ENCODE data around the gene RASGRP4.
"Not testable (repeated sequence)": the region's sequence is repeated elsewhere in the genome, so short reads cannot be mapped to it uniquely, and the experiment has no call there.

The RASGRP4 gene

DNA sequence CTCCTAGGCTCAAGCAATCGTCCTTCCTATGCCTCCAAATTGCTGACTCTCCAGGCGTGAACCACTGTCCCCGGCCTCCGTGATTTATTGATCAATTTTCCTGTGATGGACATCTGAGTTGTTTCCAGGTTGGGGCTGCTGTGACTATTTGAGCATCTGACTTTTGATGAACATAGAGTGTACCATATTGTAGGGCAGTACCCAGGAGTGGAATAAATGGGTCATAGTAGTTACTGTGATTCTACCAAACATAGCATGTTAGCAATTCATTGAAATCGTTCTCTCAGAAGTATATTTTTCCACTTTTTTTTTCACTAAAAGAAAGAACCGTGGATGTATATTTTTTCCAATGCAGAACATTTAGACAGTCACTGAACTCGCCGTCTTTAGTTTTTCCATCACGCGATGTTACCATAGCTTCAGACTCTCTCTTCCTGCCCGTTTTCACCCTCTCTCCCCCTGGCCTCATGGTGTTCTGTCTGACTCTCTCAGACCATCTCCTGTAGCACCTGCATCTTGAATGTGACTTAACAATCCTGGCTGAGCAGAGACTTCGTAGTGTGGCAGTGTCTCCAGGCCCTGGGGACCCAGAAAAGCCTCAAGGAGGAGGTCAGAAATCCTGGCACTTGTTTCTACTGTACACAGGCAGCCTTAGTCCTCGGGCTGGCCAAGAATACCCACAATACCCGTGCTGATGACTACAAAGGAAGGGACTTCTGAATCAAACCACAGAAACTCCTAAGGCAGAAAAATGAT lies 3.2 kb upstream of the RASGRP4 start:
- H3K36me3 ChIP-seq (ENCODE audit: insufficient read depth, low read length), result no peaks in the 10 kb centered on the region
- no peaks in the 10 kb centered on the region for H3K9me2 ChIP-seq (replicated peaks; ENCODE audit: low read depth, low read length)
- no peaks in the 10 kb centered on the region for H3K9me3 ChIP-seq (ENCODE audit: insufficient read depth, low read depth, low read length)
- H3K27me3 ChIP-seq (ENCODE audit: insufficient read depth, low read length, poor library complexity, severe bottlenecking), result no peaks in the 10 kb centered on the region
- no peak overlapping the region for H2AFZ ChIP-seq (ENCODE audit: low read length)
- no peak for TF ChIP-seq EZH2phosphoT487 (IDR thresholded peaks at IDR 0.05; ENCODE audit: borderline replicate concordance)
- TF ChIP-seq, protein P1, sequence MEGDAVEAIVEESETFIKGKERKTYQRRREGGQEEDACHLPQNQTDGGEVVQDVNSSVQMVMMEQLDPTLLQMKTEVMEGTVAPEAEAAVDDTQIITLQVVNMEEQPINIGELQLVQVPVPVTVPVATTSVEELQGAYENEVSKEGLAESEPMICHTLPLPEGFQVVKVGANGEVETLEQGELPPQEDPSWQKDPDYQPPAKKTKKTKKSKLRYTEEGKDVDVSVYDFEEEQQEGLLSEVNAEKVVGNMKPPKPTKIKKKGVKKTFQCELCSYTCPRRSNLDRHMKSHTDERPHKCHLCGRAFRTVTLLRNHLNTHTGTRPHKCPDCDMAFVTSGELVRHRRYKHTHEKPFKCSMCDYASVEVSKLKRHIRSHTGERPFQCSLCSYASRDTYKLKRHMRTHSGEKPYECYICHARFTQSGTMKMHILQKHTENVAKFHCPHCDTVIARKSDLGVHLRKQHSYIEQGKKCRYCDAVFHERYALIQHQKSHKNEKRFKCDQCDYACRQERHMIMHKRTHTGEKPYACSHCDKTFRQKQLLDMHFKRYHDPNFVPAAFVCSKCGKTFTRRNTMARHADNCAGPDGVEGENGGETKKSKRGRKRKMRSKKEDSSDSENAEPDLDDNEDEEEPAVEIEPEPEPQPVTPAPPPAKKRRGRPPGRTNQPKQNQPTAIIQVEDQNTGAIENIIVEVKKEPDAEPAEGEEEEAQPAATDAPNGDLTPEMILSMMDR (conservative IDR thresholded peaks at IDR 0.05; ENCODE audit: low read length), result no peak
- H3K9ac ChIP-seq (ENCODE audit: low read depth, low read length, poor library complexity, severe bottlenecking), result no peak overlapping the region
- H4K20me1 ChIP-seq (ENCODE audit: insufficient read depth, low read length, poor library complexity, severe bottlenecking), result no peaks in the 10 kb centered on the region
- peaks cover 19% of the 10 kb centered on the region for H3K4me1 ChIP-seq (ENCODE audit: insufficient read depth, low read length, poor library complexity, severe bottlenecking)
- H3K4me3 ChIP-seq (ENCODE audit: low read length, poor library complexity, severe bottlenecking), result no peak overlapping the region
- H3K4me2 ChIP-seq (ENCODE audit: low read depth, low read length, poor library complexity, severe bottlenecking), result no peak overlapping the region
- no peaks in the 10 kb centered on the region for H3F3A ChIP-seq (ENCODE audit: low read depth)
- H3K79me2 ChIP-seq (ENCODE audit: insufficient read depth, low read length), result no peaks in the 10 kb centered on the region

DNA sequence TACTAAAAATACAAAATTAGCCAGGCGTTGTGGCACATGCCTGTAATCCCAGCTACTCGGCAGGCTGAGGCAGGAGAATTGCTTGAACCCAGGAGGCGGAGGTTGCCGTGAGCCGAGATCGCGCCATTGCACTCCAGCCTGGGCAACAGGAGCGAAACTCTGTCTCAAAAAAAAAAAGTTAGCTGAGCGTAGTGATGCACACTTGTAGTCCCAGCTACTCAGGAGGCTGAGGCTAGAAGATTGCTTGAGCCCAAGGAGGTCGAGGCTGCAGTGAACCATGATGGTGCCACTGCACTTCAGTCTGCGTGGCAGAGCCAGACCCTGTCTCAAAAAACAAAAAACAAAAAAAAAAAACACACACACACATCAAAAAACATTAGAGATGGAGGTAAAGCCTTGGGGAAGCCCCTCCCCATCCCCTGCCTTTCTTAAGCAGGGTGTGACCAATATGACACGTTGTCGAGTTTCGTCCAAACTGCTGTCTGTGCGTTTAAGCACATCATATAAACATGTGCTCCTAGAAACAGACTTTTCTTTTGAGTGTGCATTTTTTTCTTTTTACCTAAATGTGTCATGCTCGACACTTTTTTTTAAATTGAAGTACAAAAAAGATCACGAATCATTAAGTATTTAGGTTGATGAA lies 1.1 kb upstream of the RASGRP4 start:
- not testable (repeated sequence) for H3K9ac ChIP-seq (ENCODE audit: low read depth, low read length, poor library complexity, severe bottlenecking); H2AFZ ChIP-seq (ENCODE audit: low read length); H4K20me1 ChIP-seq (ENCODE audit: insufficient read depth, low read length, poor library complexity, severe bottlenecking); H3K36me3 ChIP-seq (ENCODE audit: insufficient read depth, low read length); H3K4me2 ChIP-seq (ENCODE audit: low read depth, low read length, poor library complexity, severe bottlenecking); H3K4me3 ChIP-seq (ENCODE audit: low read length, poor library complexity, severe bottlenecking); H3F3A ChIP-seq (ENCODE audit: low read depth); H3K9me2 ChIP-seq (replicated peaks; ENCODE audit: low read depth, low read length); H3K79me2 ChIP-seq (ENCODE audit: insufficient read depth, low read length); H3K27me3 ChIP-seq (ENCODE audit: insufficient read depth, low read length, poor library complexity, severe bottlenecking); H3K9me3 ChIP-seq (ENCODE audit: insufficient read depth, low read depth, low read length)
- peaks cover 19% of the 10 kb centered on the region for H3K4me1 ChIP-seq (ENCODE audit: insufficient read depth, low read length, poor library complexity, severe bottlenecking)

DNA sequence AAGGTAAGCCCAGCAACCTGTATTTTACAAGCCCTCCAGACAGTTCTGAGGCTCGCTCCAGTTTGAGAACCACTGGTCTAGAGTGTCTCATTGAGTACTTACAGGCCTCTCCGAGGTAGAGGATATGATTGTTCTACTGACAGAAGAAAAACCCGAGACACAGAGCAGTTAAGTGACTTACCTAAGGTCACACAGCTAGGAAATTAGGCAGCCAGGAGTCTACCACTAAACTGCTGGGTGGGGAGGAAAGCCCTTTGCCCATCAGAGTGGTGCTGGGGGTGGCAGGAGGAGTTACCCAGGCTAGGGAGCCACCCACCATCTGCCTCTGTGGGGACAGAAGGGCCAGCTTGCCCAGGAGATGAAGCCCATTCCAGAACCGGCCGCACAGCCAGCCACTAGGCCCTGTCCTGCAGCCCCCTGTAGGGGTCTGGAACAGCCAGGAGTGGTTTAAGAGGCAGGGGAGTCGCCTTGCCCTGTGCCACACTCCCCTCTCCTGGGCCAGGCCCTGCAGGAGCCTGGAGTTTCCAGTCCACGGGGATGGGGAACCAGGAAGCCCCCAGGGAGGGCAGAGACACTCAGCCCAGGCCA lies 703 bp downstream of the RASGRP4 start:
- H3K9ac ChIP-seq (ENCODE audit: low read depth, low read length, poor library complexity, severe bottlenecking), result peak overlapping the region; percentile 68
- no peaks in the 10 kb centered on the region for H3K36me3 ChIP-seq (ENCODE audit: insufficient read depth, low read length)
- peak overlapping the region; percentile 82 for H3K4me2 ChIP-seq (ENCODE audit: low read depth, low read length, poor library complexity, severe bottlenecking)
- no peaks in the 10 kb centered on the region for H4K20me1 ChIP-seq (ENCODE audit: insufficient read depth, low read length, poor library complexity, severe bottlenecking)
- no peaks in the 10 kb centered on the region for H3F3A ChIP-seq (ENCODE audit: low read depth)
- no peaks in the 10 kb centered on the region for H3K9me3 ChIP-seq (ENCODE audit: insufficient read depth, low read depth, low read length)
- no peaks in the 10 kb centered on the region for H3K27me3 ChIP-seq (ENCODE audit: insufficient read depth, low read length, poor library complexity, severe bottlenecking)
- H3K79me2 ChIP-seq (ENCODE audit: insufficient read depth, low read length), result no peaks in the 10 kb centered on the region
- H3K4me1 ChIP-seq (ENCODE audit: insufficient read depth, low read length, poor library complexity, severe bottlenecking), result peaks cover 19% of the 10 kb centered on the region
- peak overlapping the region; percentile 69 for H3K4me3 ChIP-seq (ENCODE audit: low read length, poor library complexity, severe bottlenecking)
- TF ChIP-seq, protein P1 (conservative IDR thresholded peaks at IDR 0.05; ENCODE audit: low read length), result no peak
- no peak for TF ChIP-seq EZH2phosphoT487 (IDR thresholded peaks at IDR 0.05; ENCODE audit: borderline replicate concordance)
- H2AFZ ChIP-seq (ENCODE audit: low read length), result no peak overlapping the region; the same call in 1 of the 2 replicates
- no peaks in the 10 kb centered on the region for H3K9me2 ChIP-seq (replicated peaks; ENCODE audit: low read depth, low read length)
